ENCODE measurements around the gene RFX7.
A peak's percentile ranks its signal among the peaks of the same experiment; 100 is the strongest.

Gene RFX7

GRCh38 chr15:56244038-56244810, 545 bp upstream of the RFX7 start:
- peak; percentile 31 for DNase-seq

- peak; percentile 32 for DNase-seq
Observed at GRCh38 chr15:56242576-56243162, 1.0 kb downstream of the RFX7 start.

DNA sequence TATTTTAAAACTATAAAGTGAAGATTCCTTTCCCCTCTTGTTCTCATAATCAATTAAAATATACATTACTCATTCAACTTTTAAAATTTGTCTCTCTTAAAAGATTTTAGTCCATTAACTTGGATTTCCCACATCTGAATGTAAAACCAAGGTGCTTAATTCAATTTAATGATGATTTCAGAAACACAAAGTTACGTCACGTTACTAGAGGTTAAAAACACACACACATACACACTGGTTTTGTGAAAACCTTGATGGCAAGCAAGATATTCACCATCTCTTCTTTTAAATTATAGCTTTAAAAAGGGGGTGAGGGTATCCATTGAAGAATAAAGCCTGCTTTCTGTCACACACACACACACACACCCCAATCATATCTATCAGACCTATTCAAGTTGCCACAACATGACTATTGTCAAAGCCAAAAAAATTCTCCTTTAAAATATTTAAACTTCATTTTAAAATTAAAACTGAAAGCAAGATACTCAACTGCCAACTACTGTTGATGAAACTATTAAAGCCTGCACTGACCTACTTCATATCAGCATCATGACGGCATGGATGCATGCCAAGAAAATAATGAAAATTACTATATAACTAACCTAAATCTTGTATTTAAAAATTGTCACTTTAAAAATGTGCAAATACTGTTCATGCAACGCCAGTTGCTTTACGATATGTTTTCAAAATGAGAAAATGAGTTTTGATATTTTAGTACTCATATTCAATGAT, 2.1 kb downstream of the RFX7 start:
- DNase-seq: no peak

- DNase-seq: no peak
Observed at GRCh38 chr15:56240390-56240789, 3.3 kb downstream of the RFX7 start.

GRCh38 chr15:56236197-56236596, 7.5 kb downstream of the RFX7 start:
- DNase-seq: no peak

- no peak for DNase-seq
Observed at GRCh38 chr15:56234804-56235203, 8.9 kb downstream of the RFX7 start.

GRCh38 chr15:56233549-56233948, 10.1 kb downstream of the RFX7 start:
- DNase-seq: no peak

- DNase-seq: no peak
Observed at GRCh38 chr15:56232058-56232457, 11.6 kb downstream of the RFX7 start.

DNA sequence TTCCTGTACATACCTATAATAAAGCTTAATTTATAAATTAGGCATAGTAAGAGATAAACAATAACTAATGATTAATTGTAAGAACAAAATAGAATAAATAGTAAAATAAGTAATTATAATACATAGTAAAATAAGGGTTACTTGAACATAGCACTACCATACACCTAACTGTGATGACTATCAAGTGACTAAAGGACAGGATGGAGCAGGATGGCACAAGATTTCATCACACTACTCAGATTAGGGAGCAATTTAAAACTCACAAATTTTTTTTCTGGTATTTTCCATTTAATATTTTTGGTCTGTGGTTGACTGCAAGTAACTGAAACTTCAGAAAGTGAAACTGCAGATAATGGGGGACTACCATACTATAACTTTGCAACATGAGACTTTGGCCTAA, 14.8 kb downstream of the RFX7 start:
- no peak for DNase-seq

DNA sequence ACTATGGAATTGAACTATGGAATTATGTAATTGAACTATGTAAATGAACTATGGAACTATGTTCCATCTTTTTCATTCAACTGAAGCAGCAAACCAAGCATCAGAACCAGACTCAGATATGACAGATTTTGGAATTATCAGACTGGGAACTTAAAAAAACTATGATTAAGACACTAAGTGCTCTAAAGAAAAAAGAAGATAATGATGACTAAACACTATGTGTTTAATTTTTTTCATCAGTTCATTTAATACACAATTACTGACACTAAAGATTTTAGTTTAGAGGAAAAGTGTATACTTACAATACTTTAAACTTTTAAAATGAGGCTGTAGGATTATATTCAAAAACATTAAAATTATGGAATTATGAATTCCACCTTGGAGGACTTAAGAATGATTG, 15.3 kb downstream of the RFX7 start:
- DNase-seq: no peak

DNA sequence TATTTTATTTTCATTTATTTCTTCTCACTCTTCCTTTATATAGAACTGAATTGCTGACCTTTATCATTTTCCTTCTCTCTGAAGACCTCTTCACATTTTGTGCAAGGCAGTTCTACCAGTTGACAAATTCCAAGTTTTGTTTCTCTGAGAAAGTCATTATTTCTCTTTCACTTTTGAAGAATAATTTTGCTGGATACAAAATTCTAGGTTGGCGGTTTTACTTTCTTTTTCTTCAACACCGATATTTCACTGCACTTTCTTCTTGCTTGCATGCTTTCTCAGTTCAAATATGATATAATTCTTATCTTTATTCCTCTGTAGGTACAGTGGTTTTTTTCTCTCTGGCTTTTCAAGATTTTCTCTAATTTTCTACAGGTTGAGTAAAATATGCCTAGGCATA, 15.9 kb downstream of the RFX7 start:
- no peak for DNase-seq

DNA sequence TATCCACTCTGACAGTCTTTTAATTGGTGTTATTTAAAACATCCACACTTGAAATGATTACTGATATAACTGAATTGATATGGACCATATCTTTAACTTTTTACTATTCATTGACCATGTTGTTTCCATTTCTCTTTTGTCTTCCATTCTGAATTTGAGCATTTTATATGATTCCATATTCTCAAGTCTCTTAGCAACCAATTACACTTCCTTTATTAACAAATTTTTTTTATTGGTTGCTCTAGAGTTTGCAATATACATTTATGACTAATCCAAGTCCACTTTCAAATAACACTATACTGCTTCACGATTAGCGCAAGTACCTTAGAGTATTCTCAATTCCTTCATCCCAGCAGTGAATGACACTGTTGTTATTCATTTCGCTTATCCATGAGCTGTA, 16.4 kb downstream of the RFX7 start:
- no peak for DNase-seq

DNA sequence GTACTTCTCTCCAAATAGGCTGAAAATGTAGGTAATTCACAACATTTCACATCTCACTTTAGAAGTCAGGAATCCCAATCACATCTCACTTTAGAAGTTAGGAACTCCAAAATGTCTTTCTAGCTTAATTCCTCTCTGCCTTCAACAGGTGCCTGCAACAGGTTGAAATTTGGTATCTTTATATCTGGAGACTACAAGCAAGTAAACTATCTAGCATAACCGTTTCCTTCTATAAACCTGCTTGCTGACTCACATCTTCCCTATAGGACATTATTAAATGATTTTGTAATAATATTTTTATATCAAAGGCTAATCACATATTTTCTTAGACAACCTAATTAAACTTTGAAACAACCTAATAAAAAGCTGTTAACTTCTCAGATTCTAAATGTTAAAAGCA, 18.2 kb downstream of the RFX7 start:
- no peak for DNase-seq

GRCh38 chr15:56222302-56222701, 21.4 kb downstream of the RFX7 start:
- DNase-seq: no peak

DNA sequence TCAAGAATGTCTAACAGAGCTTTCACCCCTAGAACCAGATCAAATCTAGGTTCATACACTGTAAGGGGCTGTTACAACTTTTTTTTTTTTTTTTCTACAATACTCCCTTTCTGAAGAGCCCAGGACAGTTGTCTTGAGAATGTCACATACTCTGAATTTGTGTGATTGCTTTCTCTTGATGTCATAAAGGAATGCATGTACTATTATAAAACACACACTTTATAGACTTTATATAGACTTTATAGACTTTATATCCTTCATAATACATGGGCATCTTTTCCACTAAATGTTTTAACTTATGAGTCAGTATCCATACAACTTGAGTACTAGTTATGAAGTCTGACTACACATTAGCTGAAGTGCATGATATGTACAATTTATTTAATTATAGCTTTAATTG, 26.3 kb downstream of the RFX7 start:
- DNase-seq: no peak

GRCh38 chr15:56215769-56216168, 27.9 kb downstream of the RFX7 start:
- DNase-seq: no peak

DNA sequence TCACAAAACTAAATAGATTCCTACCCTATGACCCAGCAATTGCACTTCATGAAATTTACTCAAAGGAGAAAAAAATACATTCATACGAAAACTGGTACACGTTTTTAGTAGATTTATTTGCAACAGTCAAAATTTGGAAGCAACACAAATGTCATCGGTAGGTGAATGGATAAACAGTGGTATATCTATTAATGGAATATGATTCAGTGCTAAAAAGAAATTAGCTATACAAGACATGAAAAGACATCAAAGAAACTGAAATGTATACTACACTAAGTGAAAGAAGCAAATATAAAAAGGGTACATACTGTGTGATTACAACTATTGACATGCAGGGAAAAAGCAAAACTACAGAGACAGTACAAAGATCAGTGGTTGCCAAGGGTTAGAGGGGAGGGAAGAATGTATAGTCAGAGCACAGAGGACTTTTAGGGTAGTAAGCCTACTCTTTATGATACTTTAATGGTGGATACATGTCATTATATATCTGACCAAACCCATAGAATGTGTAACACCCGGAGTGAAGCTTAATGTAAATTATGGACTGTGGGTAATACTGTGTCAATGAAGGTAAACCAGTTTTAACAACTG, 31.6 kb downstream of the RFX7 start:
- no peak for DNase-seq

DNA sequence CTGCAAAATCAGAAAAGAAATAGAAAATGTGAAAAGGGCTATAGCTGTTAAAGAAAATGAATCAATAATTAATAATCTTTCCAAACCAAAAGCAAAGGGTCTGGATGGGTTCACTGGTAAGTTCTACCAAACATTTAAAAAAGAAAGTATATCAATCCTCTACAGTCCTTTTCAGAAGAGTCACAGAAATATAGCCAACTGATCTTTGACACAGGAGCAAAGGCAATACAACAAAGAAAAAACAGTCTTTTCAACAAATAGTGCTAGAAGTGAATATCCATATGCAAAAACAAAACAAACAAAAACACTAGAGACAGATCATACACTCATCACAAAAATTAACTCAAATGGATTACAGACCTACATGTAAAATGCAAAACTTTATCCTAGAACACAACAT, 32.6 kb downstream of the RFX7 start:
- DNase-seq: no peak

DNA sequence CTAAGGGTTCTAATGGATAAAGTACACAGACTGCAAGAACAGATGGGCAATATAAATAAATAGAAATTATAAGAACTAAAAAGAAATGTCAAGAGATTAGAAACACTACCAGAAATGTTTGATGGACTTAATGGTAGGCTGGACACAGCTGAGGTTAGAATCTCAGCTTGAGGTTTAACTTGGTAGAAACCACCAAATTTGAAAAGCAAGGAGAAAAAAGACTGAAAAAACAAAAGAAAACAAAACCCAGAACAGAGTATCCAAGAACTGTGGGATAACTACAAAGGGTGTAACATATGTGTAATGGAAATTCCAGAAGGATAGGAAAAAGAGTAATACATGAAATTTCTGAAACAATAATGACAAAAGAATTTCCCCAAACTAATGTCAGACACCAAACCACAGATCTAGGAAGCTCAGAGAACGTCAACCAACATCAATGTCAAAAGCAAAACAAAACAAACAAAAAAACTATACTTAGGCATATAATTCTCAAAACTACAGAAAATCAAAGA, 35.0 kb downstream of the RFX7 start:
- no peak for DNase-seq

DNA sequence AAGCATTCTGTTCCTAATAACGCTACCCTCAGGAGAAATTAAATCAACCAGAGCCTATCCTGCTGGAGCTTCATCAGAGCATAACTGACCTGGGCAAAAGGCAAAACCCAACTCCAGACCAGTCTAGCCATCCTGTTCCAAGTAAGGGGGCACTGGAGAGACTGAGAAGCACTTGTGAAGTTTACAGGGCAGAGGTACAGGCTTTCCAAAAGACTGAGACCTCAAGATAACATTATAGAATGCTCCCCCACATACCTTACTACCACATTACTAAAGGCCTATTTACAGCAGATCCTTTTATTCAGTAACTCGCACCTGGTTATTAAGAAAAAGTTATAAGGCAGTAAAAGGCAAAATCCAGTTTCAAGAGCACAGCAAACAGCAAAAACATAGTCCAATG, 35.5 kb downstream of the RFX7 start:
- DNase-seq: no peak

DNA sequence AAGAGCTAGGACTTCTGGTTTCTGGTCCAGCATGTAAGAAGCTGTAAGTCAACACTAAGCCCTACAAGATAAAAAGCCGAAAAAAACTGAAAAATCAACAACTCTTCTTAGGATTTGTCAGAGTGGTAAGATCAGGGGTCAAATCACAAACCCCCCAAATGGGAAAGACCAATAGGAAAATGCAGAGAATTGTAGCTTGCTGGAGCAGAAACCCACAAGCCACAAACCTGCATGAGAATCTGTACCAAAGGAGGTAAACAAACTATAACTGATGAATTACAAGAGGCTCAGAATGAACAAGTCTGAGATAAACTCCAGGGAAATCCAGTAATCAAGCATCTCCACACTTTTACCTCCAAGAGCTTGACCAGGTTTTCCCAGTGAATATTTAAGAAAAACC, 36.0 kb downstream of the RFX7 start:
- no peak for DNase-seq

DNA sequence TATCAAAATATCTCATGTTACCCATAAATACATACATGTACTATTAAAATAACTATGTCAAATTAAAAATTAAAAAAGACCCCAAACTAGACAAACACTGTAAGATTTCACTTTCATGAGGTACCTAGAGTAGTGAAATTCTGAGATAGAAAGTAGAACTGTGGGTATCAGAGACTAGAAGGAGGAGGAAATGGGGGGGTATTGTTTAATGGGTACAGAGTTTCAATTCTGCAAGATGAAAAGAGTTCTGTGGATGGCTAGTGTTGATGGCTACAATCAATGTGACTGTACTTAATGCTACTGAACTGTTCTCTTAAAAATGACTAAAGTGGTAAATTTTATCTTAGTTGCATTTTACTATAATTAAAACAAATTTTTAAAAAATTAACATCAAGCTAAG, 36.6 kb downstream of the RFX7 start:
- DNase-seq: no peak

GRCh38 chr15:56205061-56205876, 38.4 kb downstream of the RFX7 start:
- DNase-seq: no peak
